SK-N-SH (cell line): Measurements from ENCODE around the gene RCBTB2. TPM values are rescaled to one million over a fixed set of nuclear protein-coding genes. Genes with fewer than 3 reads are reported as not detected.

Experiments
- CTCF ChIA-PET: fragments of 300-600, 350-600 bp; formaldehyde crosslinking; extraction: SDS; loops from one replicate; lab custom pipeline; 2021; lab: Yijun Ruan, JAX
- POLR2A ChIA-PET: fragments of 350-600 bp; sonication (Branson Sonifier 250); formaldehyde crosslinking; extraction: SDS; loops from one replicate; lab custom pipeline; 2020; ENCODE audit warnings: antibody characterized with exemption, inconsistent platforms; lab: Yijun Ruan, JAX
- DNase-seq: peaks from one replicate; pipeline ENCODE4 v3.0.0; 2012
- H2AFZ ChIP-seq: fragments of 200-600 bp; sonication (generic); 2 replicates; pipeline ENCODE4 v1.8.1; 2016; ENCODE audit warnings: antibody characterized with exemption, mild to moderate bottlenecking, low read depth
- H3F3A ChIP-seq: fragments of 200-600 bp; sonication (generic); replicated peaks from 2 replicates; pipeline ENCODE3; 2016; ENCODE audit warnings: antibody characterized with exemption, mild to moderate bottlenecking; ENCODE audit not compliant: insufficient read depth
- H3K27ac ChIP-seq, 2 experiments: fragments of 200-500 bp in 1 of 2; fragments of 200-600 bp in 1 of 2; sonication (Bioruptor generic) in 1 of 2; sonication (generic), shearing (Covaris generic) in 1 of 2; 2 replicates each; pipeline versions ENCODE4 v1.5.1 to v1.6.1; 2014 to 2016; ENCODE audit warnings: low read depth in 2 of 2, inconsistent platforms in 1 of 2, low read length in 1 of 2, mild to moderate bottlenecking in 1 of 2, mixed read lengths in 1 of 2
- H3K27me3 ChIP-seq: fragments of 200-600 bp; sonication (generic), shearing (Covaris generic); 2 replicates; pipeline ENCODE4 v1.6.1; 2016; ENCODE audit warnings: mixed run types; ENCODE audit not compliant: insufficient read depth
- H3K36me3 ChIP-seq, 2 experiments: fragments of 200-500 bp in 1 of 2; fragments of 200-600 bp in 1 of 2; sonication (Bioruptor generic) in 1 of 2; sonication (generic) in 1 of 2; replicated peaks in 1 of 2; 2 replicates each; pipeline versions ENCODE3 to v1.5.1; 2014 to 2016; ENCODE audit warnings: low read length in 1 of 2, mild to moderate bottlenecking in 1 of 2; ENCODE audit not compliant: insufficient read depth in 2 of 2, control insufficient read depth in 1 of 2
- H3K4me1 ChIP-seq, 2 experiments: fragments of 200-500 bp in 1 of 2; fragments of 200-600 bp in 1 of 2; sonication (Bioruptor generic) in 1 of 2; sonication (generic), shearing (Covaris generic) in 1 of 2; 2 replicates each; pipeline versions ENCODE4 v1.5.1 to v1.6.1; 2014 to 2016; ENCODE audit warnings: low read depth in 1 of 2, low read length in 1 of 2, mixed run types in 1 of 2; ENCODE audit not compliant: insufficient read depth in 2 of 2, control insufficient read depth in 1 of 2
- H3K4me2 ChIP-seq: fragments of 200-600 bp; sonication (generic), shearing (Covaris generic); 2 replicates; pipeline ENCODE4 v1.6.1; 2017; ENCODE audit warnings: mixed run types
- H3K4me3 ChIP-seq, 2 experiments: fragments of 200-500 bp in 1 of 2; fragments of 200-600 bp in 1 of 2; sonication (Bioruptor generic) in 1 of 2; sonication (generic), shearing (Covaris generic) in 1 of 2; 2 replicates each; pipeline versions ENCODE4 v1.5.1 to v1.8.1; 2014 to 2016; ENCODE audit warnings: low read depth in 2 of 2, inconsistent platforms in 1 of 2, low read length in 1 of 2, mild to moderate bottlenecking in 1 of 2, mixed read lengths in 1 of 2, moderate library complexity in 1 of 2
- H3K79me2 ChIP-seq: fragments of 200-600 bp; sonication (generic); 2 replicates; pipeline ENCODE4 v1.8.1; 2017; ENCODE audit warnings: mild to moderate bottlenecking; ENCODE audit not compliant: insufficient read depth
- H3K9ac ChIP-seq: fragments of 200-600 bp; sonication (generic); 2 replicates; pipeline ENCODE4 v1.6.1; 2017; ENCODE audit warnings: mixed run types
- H3K9me2 ChIP-seq: fragments of 200-600 bp; sonication (generic); 2 replicates; pipeline ENCODE4 v1.6.1; 2017; ENCODE audit warnings: mixed run types
- H3K9me3 ChIP-seq: fragments of 200-600 bp; sonication (generic); 2 replicates; pipeline ENCODE4 v1.6.1; 2017; ENCODE audit warnings: mixed run types, mild to moderate bottlenecking, moderate library complexity
- H4K20me1 ChIP-seq: fragments of 200-600 bp; sonication (generic); 2 replicates; pipeline ENCODE4 v1.6.1; 2017; ENCODE audit warnings: mild to moderate bottlenecking, mixed run types; ENCODE audit not compliant: insufficient read depth
- CHD2 ChIP-seq: fragments of 150-350 bp; IDR thresholded peaks from 2 replicates; pipeline ENCODE4 v1.6.1; 2018; ENCODE audit warnings: low read length; ENCODE audit not compliant: partially characterized antibody
- EP300 ChIP-seq, 2 experiments: IDR thresholded peaks; 2 replicates each; pipeline versions ENCODE4 v1.4.0 to v1.6.1; 2012; ENCODE audit warnings: borderline replicate concordance in 1 of 2, low read depth in 1 of 2, low read length in 1 of 2
- EZH2phosphoT487 ChIP-seq: fragments of 200-600 bp; sonication (generic); IDR thresholded peaks from 2 replicates; pipeline ENCODE4 v1.6.1; 2017; ENCODE audit warnings: low read depth, mixed run types, mild to moderate bottlenecking, antibody characterized with exemption, moderate library complexity, borderline replicate concordance
- FOSL2 ChIP-seq: IDR thresholded peaks from 2 replicates; pipeline ENCODE4 v1.4.0; 2012; ENCODE audit warnings: low read depth, mild to moderate bottlenecking, moderate library complexity, borderline replicate concordance
- GABPA ChIP-seq: IDR thresholded peaks from 2 replicates; pipeline ENCODE4 v1.4.0; 2012; ENCODE audit warnings: low read depth, mild to moderate bottlenecking
- GATA2 ChIP-seq: sonication (generic); formaldehyde crosslinking; IDR thresholded peaks from 2 replicates; pipeline ENCODE4 v1.5.0; 2020; ENCODE audit warnings: mild to moderate bottlenecking, missing genetic modification reagents
- JUND ChIP-seq: IDR thresholded peaks from 2 replicates; pipeline ENCODE4 v1.4.0; 2012
- MAX ChIP-seq: IDR thresholded peaks from 2 replicates; pipeline ENCODE4 v1.4.0; 2012; ENCODE audit warnings: low read depth
- MEF2A ChIP-seq: IDR thresholded peaks from 2 replicates; pipeline ENCODE4 v1.4.0; 2012; ENCODE audit warnings: low read depth, borderline replicate concordance
- PBX3 ChIP-seq: IDR thresholded peaks from 2 replicates; pipeline ENCODE4; 2012
- RAD21 ChIP-seq: IDR thresholded peaks from 2 replicates; pipeline ENCODE4 v1.6.1; 2012; ENCODE audit warnings: mild to moderate bottlenecking, low read length
- RCOR1 ChIP-seq: fragments of 150-350 bp; IDR thresholded peaks from 2 replicates; pipeline ENCODE4 v1.6.1; 2017; ENCODE audit warnings: antibody characterized with exemption, low read length
- RFX5 ChIP-seq: IDR thresholded peaks from 2 replicates; pipeline ENCODE4 v1.6.1; 2012; ENCODE audit warnings: mild to moderate bottlenecking, improper control_type of control experiment, low read length
- RXRA ChIP-seq: IDR thresholded peaks from 2 replicates; pipeline ENCODE4 v1.4.0; 2012; ENCODE audit warnings: low read depth, mild to moderate bottlenecking, borderline replicate concordance
- TAF1 ChIP-seq: IDR thresholded peaks from 2 replicates; pipeline ENCODE4 v1.6.1; 2012; ENCODE audit warnings: low read depth, mild to moderate bottlenecking, low read length, moderate library complexity, borderline replicate concordance
- TEAD4 ChIP-seq: IDR thresholded peaks from 2 replicates; pipeline ENCODE4 v1.4.0; 2012; ENCODE audit warnings: mild to moderate bottlenecking, borderline replicate concordance; ENCODE audit not compliant: insufficient read depth
- YY1 ChIP-seq: IDR thresholded peaks from 2 replicates; pipeline ENCODE4 v1.4.0; 2012; ENCODE audit warnings: low read depth, mild to moderate bottlenecking
- WGBS: methylation state at CpG from one replicate; pipeline ENCODE4 v1.1.6; 2017; ENCODE audit warnings: low lambda C conversion rate; 5-methylcytosine and 5-hydroxymethylcytosine counted together
- polyA plus RNA-seq, 3 experiments: library from polyadenylated mRNA; depleted of rRNA; stranded (reverse); fragments of >200 nt; gene quantifications; 2 replicates each; pipeline ENCODE4 v1.2.3, GENCODE V29; 2012
- TF ChIP-seq, protein P1 (sequence below): IDR thresholded peaks from 2 replicates; pipeline ENCODE4 v1.4.0; 2012; ENCODE audit warnings: low read depth, borderline replicate concordance
- TF ChIP-seq, protein P2 (sequence below): IDR thresholded peaks from 2 replicates; pipeline ENCODE4 v1.6.1; 2012; ENCODE audit warnings: mild to moderate bottlenecking, low read depth, low read length, moderate library complexity

Gene RCBTB2
- polyA plus RNA-seq, 1 of the 3 experiments (the other 2 are of a cell fraction): 2.8 TPM

DNA sequence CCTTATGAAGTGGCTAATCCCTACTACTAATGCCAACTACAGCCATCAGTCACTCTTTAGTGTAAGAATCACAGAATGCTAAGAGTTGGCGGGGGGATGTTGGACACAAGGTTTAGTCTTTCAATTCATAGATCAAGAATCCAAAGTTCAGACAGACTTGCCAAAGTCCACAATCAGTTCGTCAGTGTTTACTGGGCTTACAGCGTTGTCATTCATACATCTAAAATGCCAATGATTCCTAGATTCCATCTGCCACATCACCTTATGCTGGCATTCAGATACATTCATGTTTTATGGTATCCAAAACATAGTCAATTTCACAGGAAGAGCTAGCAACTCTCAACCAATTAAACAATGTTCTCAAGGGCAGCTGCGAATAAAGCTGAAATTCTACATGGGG lies 18.1 kb downstream of the RCBTB2 start (continued):
- TF ChIP-seq RCOR1 (no peak), CHD2 (no peak), EP300 (IDR thresholded peaks at IDR 0.05; ENCODE audit: borderline replicate concordance in 1 of 2, low read depth in 1 of 2, low read length in 1 of 2) (no peak), GABPA (no peak), GATA2 (CRISPR knock-in tag) (no peak), TAF1 (no peak), RFX5 (no peak), MEF2A (no peak), FOSL2 (no peak), RXRA (no peak)
- TF ChIP-seq, protein P1, sequence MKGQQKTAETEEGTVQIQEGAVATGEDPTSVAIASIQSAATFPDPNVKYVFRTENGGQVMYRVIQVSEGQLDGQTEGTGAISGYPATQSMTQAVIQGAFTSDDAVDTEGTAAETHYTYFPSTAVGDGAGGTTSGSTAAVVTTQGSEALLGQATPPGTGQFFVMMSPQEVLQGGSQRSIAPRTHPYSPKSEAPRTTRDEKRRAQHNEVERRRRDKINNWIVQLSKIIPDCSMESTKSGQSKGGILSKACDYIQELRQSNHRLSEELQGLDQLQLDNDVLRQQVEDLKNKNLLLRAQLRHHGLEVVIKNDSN: no peak

GRCh38 chr13:48511621-48512230 lies 21.2 kb downstream of the RCBTB2 start:
- 77% methylated on average over 10 of the region's 10 CpGs for WGBS
- TF ChIP-seq PBX3: no peak
- no peak for TF ChIP-seq GABPA
- no peak for TF ChIP-seq RFX5
- TF ChIP-seq YY1: no peak
- TF ChIP-seq, protein P2, sequence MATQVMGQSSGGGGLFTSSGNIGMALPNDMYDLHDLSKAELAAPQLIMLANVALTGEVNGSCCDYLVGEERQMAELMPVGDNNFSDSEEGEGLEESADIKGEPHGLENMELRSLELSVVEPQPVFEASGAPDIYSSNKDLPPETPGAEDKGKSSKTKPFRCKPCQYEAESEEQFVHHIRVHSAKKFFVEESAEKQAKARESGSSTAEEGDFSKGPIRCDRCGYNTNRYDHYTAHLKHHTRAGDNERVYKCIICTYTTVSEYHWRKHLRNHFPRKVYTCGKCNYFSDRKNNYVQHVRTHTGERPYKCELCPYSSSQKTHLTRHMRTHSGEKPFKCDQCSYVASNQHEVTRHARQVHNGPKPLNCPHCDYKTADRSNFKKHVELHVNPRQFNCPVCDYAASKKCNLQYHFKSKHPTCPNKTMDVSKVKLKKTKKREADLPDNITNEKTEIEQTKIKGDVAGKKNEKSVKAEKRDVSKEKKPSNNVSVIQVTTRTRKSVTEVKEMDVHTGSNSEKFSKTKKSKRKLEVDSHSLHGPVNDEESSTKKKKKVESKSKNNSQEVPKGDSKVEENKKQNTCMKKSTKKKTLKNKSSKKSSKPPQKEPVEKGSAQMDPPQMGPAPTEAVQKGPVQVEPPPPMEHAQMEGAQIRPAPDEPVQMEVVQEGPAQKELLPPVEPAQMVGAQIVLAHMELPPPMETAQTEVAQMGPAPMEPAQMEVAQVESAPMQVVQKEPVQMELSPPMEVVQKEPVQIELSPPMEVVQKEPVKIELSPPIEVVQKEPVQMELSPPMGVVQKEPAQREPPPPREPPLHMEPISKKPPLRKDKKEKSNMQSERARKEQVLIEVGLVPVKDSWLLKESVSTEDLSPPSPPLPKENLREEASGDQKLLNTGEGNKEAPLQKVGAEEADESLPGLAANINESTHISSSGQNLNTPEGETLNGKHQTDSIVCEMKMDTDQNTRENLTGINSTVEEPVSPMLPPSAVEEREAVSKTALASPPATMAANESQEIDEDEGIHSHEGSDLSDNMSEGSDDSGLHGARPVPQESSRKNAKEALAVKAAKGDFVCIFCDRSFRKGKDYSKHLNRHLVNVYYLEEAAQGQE: no peak
- no peak for TF ChIP-seq JUND
- TF ChIP-seq TEAD4: no peak
- TF ChIP-seq EP300 (IDR thresholded peaks at IDR 0.05; ENCODE audit: borderline replicate concordance in 1 of 2, low read depth in 1 of 2, low read length in 1 of 2): no peak
- no peak for TF ChIP-seq EZH2phosphoT487
- no peak for TF ChIP-seq MAX
- TF ChIP-seq RXRA: no peak
- no peak for TF ChIP-seq RAD21
- TF ChIP-seq RCOR1: no peak
- Histone ChIP-seq H3K36me3 (peaks cover 0 to 5% of the 10 kb centered on the region in 2 experiments), H3F3A (no peaks in the 10 kb centered on the region), H3K4me3 (no peak overlapping the region), H3K9me3 (no peaks in the 10 kb centered on the region), H3K27me3 (no peaks in the 10 kb centered on the region), H3K4me1 (peaks cover 0 to 2% of the 10 kb centered on the region in 2 experiments; a peak in 1 of 4 replicates), H3K27ac (no peak overlapping the region), H2AFZ (no peak overlapping the region), H3K9ac (no peak overlapping the region), H3K79me2 (no peaks in the 10 kb centered on the region), H3K4me2 (no peak overlapping the region), H4K20me1 (no peaks in the 10 kb centered on the region), H3K9me2 (no peaks in the 10 kb centered on the region)
- ChIA-PET CTCF (no interaction called here), POLR2A (no interaction called here)
- no peak for DNase-seq
